Stomach (tissue), 9 donors: ENCODE results near the gene ETNK1. TPM values are rescaled to one million over a fixed set of nuclear protein-coding genes. Genes with fewer than 3 reads are reported as not detected.

Experiments
- DNase-seq, 2 donors: peaks; one replicate each; pipeline versions ENCODE4 v3.0.0 to v3.0.0-alpha.2; 2013 to 2019
- H3K27ac ChIP-seq, 5 donors: fragments of 200-600 bp in 4 of 5; sonication (generic) in 4 of 5; one replicate each; pipeline ENCODE4 v1.5.1; 2013 to 2019; ENCODE audit warnings: mild to moderate bottlenecking in 1 of 5, moderate library complexity in 1 of 5
- H3K27me3 ChIP-seq, 3 donors: fragments of 200-600 bp; sonication (generic); one replicate each; pipeline ENCODE4 v1.5.1; 2017 to 2019; ENCODE audit warnings: mixed run types in 1 of 3
- H3K36me3 ChIP-seq, 4 donors: fragments of 200-600 bp; sonication (generic); 1 replicate in 3 of 4; 2 replicates in 1 of 4; pipeline ENCODE4 v1.5.1; 2016 to 2019
- H3K4me1 ChIP-seq, 4 donors: fragments of 200-600 bp; sonication (generic); one replicate each; pipeline ENCODE4 v1.5.1; 2016 to 2019
- H3K4me3 ChIP-seq, 4 donors: fragments of 200-600 bp; sonication (generic) in 3 of 4; one replicate each; pipeline ENCODE4 v1.5.1; 2016 to 2019; ENCODE audit warnings: mild to moderate bottlenecking in 1 of 4
- H3K9me3 ChIP-seq, 4 donors: fragments of 200-600 bp; sonication (generic); one replicate each; pipeline ENCODE4 v1.5.1; 2016 to 2019
- EP300 ChIP-seq: sonication (generic); formaldehyde crosslinking; IDR thresholded peaks from one replicate; pipeline ENCODE4 v1.6.1; 2017; ENCODE audit warnings: antibody characterized with exemption
- POLR2A ChIP-seq, 4 donors: fragments of 450-650 bp; IDR thresholded peaks; one replicate each; pipeline ENCODE4 v1.6.1; 2016; ENCODE audit warnings: antibody characterized with exemption in 4 of 4, control low read depth in 2 of 4, mild to moderate bottlenecking in 1 of 4, moderate library complexity in 1 of 4
- POLR2AphosphoS5 ChIP-seq, 3 donors: sonication (generic); formaldehyde crosslinking; IDR thresholded peaks; one replicate each; pipeline ENCODE4 v1.6.1; 2016; ENCODE audit warnings: antibody characterized with exemption in 3 of 3
- WGBS, 5 donors: extraction: QIAGEN DNeasy Blood & Tissue Kit in 3 of 5; methylation state at CpG; one replicate each; pipeline versions ENCODE4 v1.1.5 to v1.1.7; 2013 to 2018; 5-methylcytosine and 5-hydroxymethylcytosine counted together
- intact Hi-C: fragments of 100-400 bp; cut with DNase I; formaldehyde crosslinking; loops from one replicate; pipeline ENCODE4 v1.15.1; 2023; ENCODE audit warnings: low total_unique reads
- polyA plus RNA-seq, 3 donors: library from polyadenylated mRNA; stranded (reverse); fragments of 200-250 nt; gene quantifications; one replicate each; pipeline ENCODE4 v1.2.3, GENCODE V29; 2013
- total RNA-seq, 5 donors: library from RNA; depleted of rRNA; stranded (reverse); fragments of >200 nt; gene quantifications; one replicate each; pipeline versions ENCODE4 v1.1.0 to v1.2.3, GENCODE V29; 2014 to 2016
- TF ChIP-seq, protein P1 (sequence below), 7 experiments: fragments of 450-650 bp in 4 of 7; fragments of 200-600 bp in 3 of 7; sonication (generic) in 3 of 7; IDR thresholded peaks; one replicate each; pipeline ENCODE4 v1.5.1; 2016 to 2019; ENCODE audit warnings: antibody characterized with exemption in 7 of 7, control low read depth in 2 of 7, mild to moderate bottlenecking in 1 of 7
- donor health status: healthy with polysubstance abuse.
- donor health status: Bipolar disorder and iron deficiency.
- donor health status: healthy.

The ETNK1 gene
- total and polyA plus RNA-seq, 8 donors, result 7.5 to 168 (median 40.4) TPM

DNA sequence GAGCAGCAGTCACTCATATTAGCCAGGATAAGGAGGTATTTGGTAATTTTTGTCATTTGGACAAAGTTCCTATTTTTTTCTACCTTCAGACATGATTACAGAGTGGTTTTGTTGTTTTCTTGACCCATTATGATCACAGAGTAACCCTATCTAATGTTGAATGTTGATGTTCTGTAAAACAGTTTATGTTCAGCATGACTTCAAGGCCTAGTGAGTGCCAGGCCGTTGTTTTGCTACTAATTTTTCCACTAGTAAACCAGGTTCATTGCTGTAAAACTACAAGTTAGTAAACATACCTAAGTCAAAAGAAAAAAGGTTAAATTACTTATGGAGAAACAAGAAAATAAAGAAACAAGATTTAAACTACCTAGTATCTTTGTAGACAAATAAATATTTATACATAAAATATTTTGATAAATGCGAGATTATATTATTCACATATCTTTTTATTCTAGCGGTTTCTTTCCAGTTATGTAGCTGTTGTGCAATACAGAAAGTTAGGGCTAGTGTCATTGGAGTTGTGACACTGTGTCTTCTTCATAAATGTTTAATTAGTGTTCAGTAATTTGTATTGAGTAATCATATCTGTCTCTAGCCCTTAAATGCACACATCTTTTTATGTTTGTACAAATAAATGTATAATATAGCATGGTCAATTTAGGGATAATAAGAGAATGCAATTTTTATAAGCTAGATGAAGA is 16.5 kb downstream of the ETNK1 start:
- WGBS, 5 donors, result 44 to 70% (median 52%) methylated on average over 3 of the region's 3 CpGs
- intact Hi-C loops, result no loop called here

DNA sequence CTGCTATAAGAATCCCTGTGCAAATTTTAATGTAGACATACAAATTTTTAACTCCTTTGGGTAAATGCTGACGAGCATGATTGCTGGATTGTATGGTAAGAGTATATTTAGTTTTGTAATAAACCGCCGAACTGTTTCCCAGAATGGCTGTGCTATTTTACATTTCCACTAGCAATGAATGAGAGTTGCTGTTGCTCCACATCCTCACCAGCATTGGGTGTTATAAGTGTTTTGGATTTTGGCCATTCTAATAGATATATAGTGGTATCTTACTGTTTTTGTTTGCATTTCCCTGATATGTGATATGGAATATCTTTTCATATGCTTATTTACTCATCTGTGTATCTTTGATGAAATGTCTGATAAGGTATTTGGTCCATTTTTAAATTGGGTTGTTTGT is 23.7 kb downstream of the ETNK1 start:
- Histone ChIP-seq H3K9me3 (no peaks in the 10 kb centered on the region), H3K27me3 (no peaks in the 10 kb centered on the region), H3K4me3 (no peak overlapping the region), H3K36me3 (peaks cover 0 to 16% (median 13%) of the 10 kb centered on the region in 4 donors), H3K4me1 (peaks cover 0 to 13% (median 0%) of the 10 kb centered on the region in 4 donors), H3K27ac (no peak overlapping the region)
- intact Hi-C loops, result no loop called here
- TF ChIP-seq POLR2A (IDR thresholded peaks at IDR 0.05) (no peak), EP300 (no peak), POLR2AphosphoS5 (IDR thresholded peaks at IDR 0.05) (no peak)
- TF ChIP-seq, protein P1, sequence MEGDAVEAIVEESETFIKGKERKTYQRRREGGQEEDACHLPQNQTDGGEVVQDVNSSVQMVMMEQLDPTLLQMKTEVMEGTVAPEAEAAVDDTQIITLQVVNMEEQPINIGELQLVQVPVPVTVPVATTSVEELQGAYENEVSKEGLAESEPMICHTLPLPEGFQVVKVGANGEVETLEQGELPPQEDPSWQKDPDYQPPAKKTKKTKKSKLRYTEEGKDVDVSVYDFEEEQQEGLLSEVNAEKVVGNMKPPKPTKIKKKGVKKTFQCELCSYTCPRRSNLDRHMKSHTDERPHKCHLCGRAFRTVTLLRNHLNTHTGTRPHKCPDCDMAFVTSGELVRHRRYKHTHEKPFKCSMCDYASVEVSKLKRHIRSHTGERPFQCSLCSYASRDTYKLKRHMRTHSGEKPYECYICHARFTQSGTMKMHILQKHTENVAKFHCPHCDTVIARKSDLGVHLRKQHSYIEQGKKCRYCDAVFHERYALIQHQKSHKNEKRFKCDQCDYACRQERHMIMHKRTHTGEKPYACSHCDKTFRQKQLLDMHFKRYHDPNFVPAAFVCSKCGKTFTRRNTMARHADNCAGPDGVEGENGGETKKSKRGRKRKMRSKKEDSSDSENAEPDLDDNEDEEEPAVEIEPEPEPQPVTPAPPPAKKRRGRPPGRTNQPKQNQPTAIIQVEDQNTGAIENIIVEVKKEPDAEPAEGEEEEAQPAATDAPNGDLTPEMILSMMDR (IDR thresholded peaks at IDR 0.05), result no peak
- 94 to 98% (median 97%) methylated on average over 3 of the region's 3 CpGs for WGBS, 5 donors
- no peak for DNase-seq

More for the DNA sequence above, 16.5 kb downstream of the ETNK1 start:
- Histone ChIP-seq H3K27ac (no peak overlapping the region), H3K36me3 (peaks cover 0 to 7% (median 3%) of the 10 kb centered on the region in 4 donors), H3K27me3 (no peaks in the 10 kb centered on the region), H3K4me3 (no peak overlapping the region), H3K9me3 (no peaks in the 10 kb centered on the region), H3K4me1 (peaks cover 0 to 68% (median 21%) of the 10 kb centered on the region in 4 donors)
- TF ChIP-seq POLR2AphosphoS5 (IDR thresholded peaks at IDR 0.05), result no peak
- TF ChIP-seq, protein P1 (IDR thresholded peaks at IDR 0.05), result no peak
- TF ChIP-seq EP300, result no peak
- TF ChIP-seq POLR2A (IDR thresholded peaks at IDR 0.05), result no peak
- no peak for DNase-seq

DNA sequence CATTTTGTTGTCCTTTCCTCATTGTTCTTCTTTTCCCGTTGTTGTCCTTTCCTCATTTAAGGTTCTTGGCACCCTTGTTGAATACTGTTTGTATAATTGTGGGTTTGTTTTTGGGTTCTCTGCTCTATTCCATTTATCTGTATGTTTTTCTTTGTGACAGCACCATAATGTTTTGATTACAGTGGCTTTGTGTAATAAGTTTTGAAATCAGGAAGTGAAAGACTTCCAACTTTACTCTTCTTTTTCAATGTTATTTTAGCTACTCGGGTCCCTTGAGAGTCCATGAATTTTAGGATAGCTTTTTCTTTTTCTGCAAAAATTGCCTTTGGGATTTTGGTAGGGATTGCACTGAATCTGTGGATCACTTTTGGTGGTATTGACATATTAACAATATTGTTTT is 28.1 kb downstream of the ETNK1 start:
- 35 to 65% (median 56%) methylated on average over 2 of the region's 2 CpGs for WGBS, 5 donors
- no peak for DNase-seq

DNA sequence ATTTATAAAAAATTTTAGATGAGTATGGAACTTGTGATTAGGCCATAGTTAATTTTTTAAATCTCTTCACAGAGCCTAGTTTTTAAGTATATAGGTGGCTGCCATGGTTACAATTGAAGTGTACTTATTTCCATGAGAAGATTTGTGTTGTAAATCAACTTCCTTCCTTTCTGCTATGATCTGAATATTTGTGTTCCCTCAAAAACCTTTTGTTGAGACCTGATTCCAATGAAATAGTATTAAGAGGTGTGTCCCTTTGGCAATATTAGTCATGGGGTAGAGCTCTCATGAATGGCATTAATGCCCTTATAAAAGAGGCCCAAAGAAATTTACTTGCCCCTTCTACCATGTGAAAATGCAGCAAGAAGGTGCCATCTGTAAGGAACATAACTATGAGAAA is 28.8 kb downstream of the ETNK1 start:
- H3K9me3 ChIP-seq, result no peaks in the 10 kb centered on the region
- TF ChIP-seq EP300, result no peak
- TF ChIP-seq POLR2AphosphoS5 (IDR thresholded peaks at IDR 0.05), result no peak
- TF ChIP-seq, protein P1 (IDR thresholded peaks at IDR 0.05), result no peak
- TF ChIP-seq POLR2A (IDR thresholded peaks at IDR 0.05), result no peak
- peaks cover 0 to 13% (median 8%) of the 10 kb centered on the region in 4 donors for H3K36me3 ChIP-seq
- no peak overlapping the region for H3K27ac ChIP-seq
- peaks cover 0 to 35% (median 13%) of the 10 kb centered on the region in 4 donors for H3K4me1 ChIP-seq
- intact Hi-C loops, result no loop called here
- no peaks in the 10 kb centered on the region for H3K27me3 ChIP-seq
- no peak for DNase-seq
- no peak overlapping the region for H3K4me3 ChIP-seq

More for the DNA sequence above, 28.1 kb downstream of the ETNK1 start:
- H3K27ac ChIP-seq, result no peak overlapping the region
- peaks cover 0 to 13% (median 10%) of the 10 kb centered on the region in 4 donors for H3K36me3 ChIP-seq
- H3K4me3 ChIP-seq, result no peak overlapping the region
- TF ChIP-seq, protein P1 (IDR thresholded peaks at IDR 0.05), result no peak
- TF ChIP-seq EP300 (no peak), POLR2AphosphoS5 (IDR thresholded peaks at IDR 0.05) (no peak), POLR2A (IDR thresholded peaks at IDR 0.05) (no peak)
- peaks cover 0 to 33% (median 11%) of the 10 kb centered on the region in 4 donors for H3K4me1 ChIP-seq
- no peaks in the 10 kb centered on the region for H3K9me3 ChIP-seq
- no peaks in the 10 kb centered on the region for H3K27me3 ChIP-seq
- intact Hi-C loops, result no loop called here
